PFSK-1 (cell line): ENCODE results near the gene ACACA.

Experiments
- POLR2AphosphoS5 ChIP-seq: IDR thresholded peaks from 2 replicates; pipeline ENCODE4 v1.6.1; 2012; ENCODE audit warnings: low read depth, mild to moderate bottlenecking, control low read depth, low read length, moderate library complexity
- SIN3A ChIP-seq: IDR thresholded peaks from 2 replicates; pipeline ENCODE4 v1.6.1; 2012; ENCODE audit warnings: mild to moderate bottlenecking, low read length, moderate library complexity, borderline replicate concordance; ENCODE audit not compliant: insufficient read depth
- TAF1 ChIP-seq: IDR thresholded peaks from 2 replicates; pipeline ENCODE4 v1.6.1; 2012; ENCODE audit warnings: low read length, control low read depth, borderline replicate concordance; ENCODE audit not compliant: insufficient read depth
- TF ChIP-seq, protein P1 (sequence below), 2 experiments: IDR thresholded peaks; 2 replicates each; pipeline versions ENCODE4 v1.6.1 to v1.8.0; 2011 to 2012; ENCODE audit warnings: low read depth in 2 of 2, low read length in 2 of 2, control low read depth in 1 of 2, inconsistent platforms in 1 of 2, mild to moderate bottlenecking in 1 of 2, moderate library complexity in 1 of 2; ENCODE audit not compliant: insufficient read depth in 1 of 2

GRCh38 chr17:37212179-37212578 is 194.5 kb downstream of the ACACA start:
- TF ChIP-seq POLR2AphosphoS5: no peak
- TF ChIP-seq, protein P1, sequence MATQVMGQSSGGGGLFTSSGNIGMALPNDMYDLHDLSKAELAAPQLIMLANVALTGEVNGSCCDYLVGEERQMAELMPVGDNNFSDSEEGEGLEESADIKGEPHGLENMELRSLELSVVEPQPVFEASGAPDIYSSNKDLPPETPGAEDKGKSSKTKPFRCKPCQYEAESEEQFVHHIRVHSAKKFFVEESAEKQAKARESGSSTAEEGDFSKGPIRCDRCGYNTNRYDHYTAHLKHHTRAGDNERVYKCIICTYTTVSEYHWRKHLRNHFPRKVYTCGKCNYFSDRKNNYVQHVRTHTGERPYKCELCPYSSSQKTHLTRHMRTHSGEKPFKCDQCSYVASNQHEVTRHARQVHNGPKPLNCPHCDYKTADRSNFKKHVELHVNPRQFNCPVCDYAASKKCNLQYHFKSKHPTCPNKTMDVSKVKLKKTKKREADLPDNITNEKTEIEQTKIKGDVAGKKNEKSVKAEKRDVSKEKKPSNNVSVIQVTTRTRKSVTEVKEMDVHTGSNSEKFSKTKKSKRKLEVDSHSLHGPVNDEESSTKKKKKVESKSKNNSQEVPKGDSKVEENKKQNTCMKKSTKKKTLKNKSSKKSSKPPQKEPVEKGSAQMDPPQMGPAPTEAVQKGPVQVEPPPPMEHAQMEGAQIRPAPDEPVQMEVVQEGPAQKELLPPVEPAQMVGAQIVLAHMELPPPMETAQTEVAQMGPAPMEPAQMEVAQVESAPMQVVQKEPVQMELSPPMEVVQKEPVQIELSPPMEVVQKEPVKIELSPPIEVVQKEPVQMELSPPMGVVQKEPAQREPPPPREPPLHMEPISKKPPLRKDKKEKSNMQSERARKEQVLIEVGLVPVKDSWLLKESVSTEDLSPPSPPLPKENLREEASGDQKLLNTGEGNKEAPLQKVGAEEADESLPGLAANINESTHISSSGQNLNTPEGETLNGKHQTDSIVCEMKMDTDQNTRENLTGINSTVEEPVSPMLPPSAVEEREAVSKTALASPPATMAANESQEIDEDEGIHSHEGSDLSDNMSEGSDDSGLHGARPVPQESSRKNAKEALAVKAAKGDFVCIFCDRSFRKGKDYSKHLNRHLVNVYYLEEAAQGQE (IDR thresholded peaks at IDR 0.05; ENCODE audit: insufficient read depth in 1 of 2, low read depth in 2 of 2, low read length in 2 of 2): no peak
- TF ChIP-seq TAF1: no peak
- no peak for TF ChIP-seq SIN3A
